GM03348 (cell line): ENCODE data around the gene NBEAL1.
A peak's percentile ranks its signal among the peaks of the same experiment; 100 is the strongest.
"Not testable (repeated sequence)": the region's sequence is repeated elsewhere in the genome, so short reads cannot be mapped to it uniquely, and the experiment has no call there.

ENCODE experiments used
- DNase-seq: peaks from one replicate; pipeline ENCODE4 v3.0.0; 2012; ENCODE audit warnings: low spot score

NBEAL1 gene

DNA sequence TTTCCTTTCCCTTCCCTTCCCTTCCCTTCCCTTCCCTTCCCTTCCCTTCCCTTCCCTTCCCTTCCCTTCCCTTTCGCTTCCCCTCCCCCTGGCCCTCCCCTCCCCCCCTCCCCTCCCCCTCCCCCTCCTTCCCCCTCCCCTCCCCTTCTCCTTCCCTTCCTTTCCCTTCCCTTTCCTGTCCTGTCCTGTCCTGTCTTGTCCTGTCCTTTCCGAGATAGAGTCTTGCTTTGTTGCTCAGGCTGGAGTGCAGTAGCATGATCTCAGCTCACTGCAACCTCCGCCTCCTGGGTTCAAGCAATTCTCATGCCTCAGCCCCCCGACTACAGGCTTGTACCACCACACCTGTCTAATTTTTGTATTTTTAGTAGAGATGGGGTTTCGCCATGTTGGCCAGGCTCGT is 24.5 kb downstream of the NBEAL1 start:
- not testable (repeated sequence) for DNase-seq

DNA sequence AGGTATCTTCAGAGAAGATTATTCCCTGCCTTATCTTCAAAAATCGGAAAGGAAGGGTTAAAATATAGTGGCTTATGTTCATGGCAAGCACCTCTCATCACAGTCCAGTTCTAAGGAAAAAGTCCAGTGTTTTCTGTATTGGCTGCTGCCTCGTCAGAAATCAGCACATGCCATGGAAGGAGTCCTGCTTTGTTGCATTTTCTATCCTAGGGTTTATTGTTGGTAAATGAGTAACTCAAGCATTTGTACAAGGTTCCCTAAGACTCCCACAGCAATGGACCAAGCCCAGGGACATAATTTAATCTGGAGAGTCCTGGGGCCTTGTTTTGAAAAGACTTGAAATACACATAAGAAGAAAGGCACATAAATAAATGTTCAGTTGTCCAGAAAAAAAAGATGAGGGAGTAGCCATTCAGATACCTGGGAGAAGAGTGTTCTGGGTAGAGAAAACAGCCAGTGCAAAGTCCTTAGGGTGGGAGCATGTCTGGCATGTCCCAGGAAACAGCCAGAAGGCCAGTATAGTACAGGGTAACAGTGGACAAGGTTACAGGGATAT is 26.4 kb downstream of the NBEAL1 start:
- DNase-seq, result no peak

DNA sequence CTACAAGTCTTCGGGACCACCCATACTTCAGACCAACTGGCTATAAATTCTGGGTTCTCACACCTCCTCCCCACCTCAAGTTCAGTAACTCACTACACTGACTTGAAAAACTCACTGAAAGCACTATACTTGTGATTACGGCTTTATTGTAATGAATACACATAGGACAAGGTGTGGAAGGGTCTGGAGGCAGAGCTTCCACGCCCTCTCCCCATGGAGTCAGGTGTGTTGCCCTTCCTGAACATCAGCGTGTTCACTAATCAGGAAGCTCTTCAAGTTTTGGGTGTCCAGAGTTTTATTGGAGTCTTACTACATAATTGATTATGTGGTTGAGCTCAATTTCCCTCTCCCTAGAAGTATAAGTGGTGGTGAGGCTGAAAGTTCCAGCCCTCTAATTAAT is 27.5 kb downstream of the NBEAL1 start:
- DNase-seq, result no peak

DNA sequence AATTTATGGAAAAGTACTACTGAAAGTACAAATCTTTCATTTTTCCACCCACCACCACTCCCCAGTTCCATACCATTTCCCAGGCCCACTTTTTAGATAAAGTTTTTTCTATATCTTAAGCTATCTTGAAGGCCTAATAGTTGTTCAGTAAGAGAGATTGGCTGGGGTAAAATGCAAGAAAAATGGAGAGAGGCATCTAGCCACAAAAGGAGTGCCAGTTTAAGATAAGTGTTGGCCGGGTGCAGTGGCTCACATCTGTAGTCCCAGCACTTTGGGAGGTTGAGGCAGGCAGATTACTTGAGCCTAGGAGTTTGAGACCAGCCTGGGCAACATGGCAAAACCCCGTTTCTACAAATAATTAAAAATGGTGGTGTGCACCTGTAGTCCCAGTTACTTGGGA is 28.6 kb downstream of the NBEAL1 start:
- DNase-seq, result no peak

DNA sequence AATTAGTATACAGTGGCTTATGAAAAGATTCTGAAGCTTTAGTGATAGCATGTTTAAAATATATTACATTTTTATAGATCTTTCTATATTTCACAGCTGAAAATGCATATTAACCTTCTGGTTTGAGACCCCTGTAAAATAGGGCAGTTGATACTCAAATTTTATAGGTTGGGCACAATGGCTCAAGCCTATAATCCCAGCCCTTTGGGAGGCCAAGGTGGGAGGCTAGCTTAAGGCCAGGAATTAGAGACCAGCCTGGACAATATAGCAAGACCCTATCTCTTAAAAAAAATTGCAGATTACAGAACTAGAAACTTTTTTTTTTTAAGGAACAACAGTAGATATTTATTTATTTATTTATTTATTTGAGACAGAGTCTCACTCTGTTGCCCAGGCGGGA is 31.2 kb downstream of the NBEAL1 start:
- no peak for DNase-seq

DNA sequence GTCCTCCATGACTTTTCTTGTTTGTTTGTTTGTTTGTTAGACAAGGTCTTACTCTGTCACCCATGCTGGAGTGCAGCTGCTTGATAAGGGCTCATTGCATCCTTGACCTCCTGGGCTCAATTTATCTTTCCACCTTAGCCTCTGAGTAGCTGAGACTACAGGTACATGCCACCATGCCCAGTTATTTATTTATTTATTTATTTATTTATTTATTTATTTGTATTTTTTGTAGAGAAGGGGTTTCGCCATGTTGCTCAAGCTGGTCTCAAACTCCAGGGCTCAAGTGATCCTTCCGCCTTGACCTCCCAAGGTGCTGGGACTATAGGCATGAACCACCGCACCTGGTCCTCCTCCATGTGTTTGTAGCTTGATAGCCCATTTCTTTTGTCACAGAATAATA is 37.9 kb downstream of the NBEAL1 start:
- DNase-seq, result no peak

DNA sequence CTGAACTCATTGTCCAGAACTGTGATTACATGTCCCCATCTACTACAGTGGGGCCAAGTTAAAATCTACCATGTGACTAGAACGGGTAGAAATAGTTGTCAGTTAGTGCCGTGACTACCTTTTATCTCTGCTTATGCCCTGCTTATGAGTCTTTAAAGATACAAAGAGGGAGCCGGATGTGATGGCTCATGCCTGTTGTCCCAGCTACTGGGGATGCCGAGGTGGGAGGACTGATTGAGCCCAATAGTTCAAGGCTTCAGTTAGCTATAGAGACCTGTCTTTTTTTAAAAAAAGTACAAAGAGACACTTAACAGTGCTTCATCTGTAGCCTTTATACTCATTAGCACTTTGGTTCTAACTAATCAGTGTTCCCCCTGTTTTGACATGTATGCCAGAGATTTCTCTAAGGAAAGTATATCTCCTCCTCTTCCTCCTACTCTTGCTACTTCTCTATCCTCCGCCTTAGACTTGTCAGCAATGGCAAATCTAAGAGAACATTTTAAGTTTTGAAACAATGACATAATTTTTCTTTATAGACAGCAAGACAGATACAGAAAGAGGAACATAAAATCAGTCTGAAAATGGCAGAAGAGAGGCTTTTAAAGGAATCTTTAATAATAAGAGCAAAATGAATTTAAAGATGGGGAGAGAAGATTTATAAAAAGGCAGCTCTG is 45.0 kb downstream of the NBEAL1 start:
- no peak for DNase-seq

DNA sequence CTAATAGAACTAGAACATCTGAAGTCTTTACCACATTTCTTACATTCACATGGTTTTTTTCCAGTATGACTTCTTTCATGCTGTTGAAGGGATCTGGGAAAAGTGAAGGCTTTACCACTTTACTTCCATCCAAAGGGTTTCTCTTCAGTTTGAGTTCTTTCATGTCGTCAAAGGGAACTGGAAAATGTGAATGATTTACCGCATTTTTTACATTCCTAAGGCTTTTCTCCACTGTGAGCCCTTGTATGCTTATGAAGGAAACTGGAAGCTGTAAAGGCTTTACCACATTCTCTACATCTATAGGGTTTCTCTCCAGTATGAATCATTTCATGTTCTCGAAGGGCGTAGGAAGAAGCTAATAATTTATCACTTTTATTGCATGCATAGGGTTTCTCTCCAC is 46.7 kb downstream of the NBEAL1 start:
- no peak for DNase-seq

DNA sequence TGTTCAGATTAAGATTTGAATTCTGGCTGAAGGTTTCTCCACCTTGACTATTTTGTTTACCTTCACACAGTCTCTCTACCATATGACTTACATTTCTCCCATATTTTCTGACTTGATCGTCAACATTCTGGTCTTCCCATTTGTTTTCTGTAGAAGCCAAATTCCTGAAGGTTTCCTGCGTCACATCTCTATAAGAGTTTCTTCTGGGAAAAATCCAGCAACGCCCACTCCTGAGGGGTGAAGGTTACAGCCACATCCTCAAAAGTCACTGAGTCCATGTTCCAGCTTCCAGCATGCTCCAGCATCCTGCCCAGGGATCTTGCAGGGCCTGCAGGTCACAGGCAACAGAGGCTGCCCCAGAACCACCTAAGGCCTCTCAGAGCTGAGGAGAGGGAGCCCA is 47.5 kb downstream of the NBEAL1 start:
- no peak for DNase-seq

DNA sequence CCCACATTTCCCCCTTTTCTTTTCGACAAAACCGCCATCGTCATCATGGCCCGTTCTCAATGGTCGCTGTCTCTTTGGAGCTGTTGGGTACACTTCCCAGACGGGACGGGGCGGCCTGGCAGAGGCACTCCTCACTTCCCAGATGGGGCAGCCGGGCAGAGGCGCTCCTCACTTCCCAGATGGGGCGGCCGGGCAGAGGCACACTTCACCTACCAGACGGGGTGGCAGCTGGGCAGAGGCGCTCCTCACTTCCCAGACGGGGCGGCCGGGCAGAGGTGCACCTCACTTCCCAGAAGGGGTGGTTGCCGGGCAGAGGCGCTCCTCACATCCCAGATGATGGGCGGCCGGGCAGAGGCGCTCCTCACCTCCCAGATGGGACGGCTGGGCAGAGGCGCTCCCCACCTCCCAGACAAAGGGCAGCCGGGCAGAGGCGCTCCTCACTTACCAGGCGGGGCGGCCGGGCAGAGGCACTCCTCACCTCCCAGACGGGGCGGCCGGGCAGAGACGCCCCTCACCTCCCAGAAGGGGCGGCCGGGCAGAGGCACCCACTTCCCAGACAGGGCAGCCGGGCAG is 51.9 kb downstream of the NBEAL1 start:
- not testable (repeated sequence) for DNase-seq

DNA sequence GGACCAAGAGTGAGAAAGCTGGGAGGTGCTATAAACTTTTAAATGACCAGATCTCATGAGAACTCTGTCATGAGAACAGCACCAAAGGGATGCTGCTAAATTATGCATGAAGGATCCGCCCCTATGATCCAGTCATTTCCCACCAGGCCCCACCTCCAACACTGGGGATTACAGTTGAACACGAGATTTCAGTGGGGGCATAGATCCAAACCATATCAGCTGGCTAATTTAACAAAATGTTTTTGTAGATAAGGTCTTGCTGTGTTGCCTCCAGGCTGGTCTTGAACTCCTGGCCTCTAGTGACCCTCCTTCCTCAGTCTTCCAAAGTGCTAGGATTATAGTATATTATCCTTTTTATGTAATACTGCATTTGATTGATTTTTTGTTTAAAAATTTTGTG is 56.0 kb downstream of the NBEAL1 start:
- no peak for DNase-seq

DNA sequence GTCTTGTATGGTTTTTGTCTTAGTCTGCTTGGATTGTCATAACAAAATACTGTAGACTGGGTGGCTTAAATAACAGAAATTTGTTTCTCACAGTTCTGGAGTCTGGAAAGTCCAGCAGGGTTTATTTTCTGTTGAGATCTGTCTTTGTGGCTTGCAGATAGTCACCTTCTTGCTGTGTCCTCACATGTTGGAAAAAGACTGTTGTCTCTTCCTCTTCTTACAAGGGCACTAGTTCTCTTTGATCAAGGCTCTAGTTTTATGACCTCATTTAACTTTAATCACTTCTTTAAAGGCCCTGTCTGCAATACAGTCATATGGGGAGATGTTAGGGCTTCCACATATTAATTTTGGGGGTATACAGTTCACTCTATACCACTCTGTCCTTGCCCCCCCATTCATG is 56.5 kb downstream of the NBEAL1 start:
- no peak for DNase-seq

DNA sequence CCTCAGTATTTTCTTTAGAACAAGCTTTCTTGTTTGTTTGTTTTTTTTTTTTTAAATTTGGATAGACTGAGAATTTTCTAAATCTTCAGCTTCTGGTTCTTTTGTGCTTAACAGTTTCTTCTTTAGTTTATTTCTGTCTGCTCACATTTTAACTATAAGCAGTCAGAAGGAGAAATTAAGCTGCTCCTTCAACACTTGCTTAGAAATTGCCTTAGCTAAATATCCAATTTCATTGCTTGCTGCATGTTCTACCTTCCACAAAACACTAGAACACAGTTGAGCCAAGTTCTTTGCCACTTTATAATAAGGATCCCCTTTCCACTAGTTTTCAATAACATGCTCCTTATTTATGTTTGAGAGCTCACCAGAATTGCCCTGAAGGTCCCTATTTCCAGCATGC is 57.7 kb downstream of the NBEAL1 start:
- no peak for DNase-seq

DNA sequence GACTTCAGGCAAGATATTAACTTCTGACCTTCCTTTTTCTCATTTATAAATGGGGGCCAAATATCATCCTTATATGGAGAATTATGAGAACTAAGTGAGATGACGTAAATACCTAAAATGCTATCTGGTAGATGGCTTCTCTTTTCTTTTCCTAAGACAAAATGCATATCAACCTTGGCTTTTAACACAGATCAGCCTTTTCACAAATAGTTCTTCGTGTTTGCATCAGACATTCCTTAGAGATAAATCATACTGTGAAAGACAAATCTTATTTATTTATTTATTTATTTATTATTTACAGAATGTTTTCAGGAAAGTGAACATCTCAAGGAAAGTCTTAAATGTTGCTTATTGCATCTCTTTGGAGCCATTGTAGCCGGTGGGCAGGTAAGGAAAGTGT is 62.8 kb downstream of the NBEAL1 start:
- peak; percentile 22 for DNase-seq

DNA sequence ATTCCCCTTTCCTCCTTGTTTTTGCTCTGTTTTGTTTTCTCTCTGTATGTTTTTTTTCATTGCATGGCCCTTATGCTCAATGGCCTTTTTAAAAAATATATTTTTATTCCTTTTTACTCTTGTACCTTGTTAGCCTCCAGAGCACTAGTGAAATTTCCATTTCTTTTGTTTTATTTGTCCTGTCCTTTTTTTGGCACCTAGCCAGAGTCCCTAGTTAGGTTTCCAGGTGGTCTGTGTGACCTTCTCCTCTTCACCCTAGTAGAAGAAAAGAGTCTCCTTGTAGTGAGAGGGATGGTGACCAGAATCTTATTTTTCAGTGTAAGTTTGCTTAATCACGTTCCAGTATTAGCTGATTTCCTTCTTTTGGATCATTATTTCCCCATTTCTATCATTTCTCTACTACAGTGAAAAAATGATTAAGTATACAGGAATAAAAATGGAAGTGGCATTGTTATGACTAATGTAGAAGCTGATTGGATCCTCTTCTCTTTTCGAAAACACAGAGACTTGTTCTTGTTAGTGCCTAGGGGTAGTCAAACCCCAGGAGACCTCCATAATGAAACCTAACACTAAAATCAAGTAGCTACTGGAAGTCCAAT is 65.9 kb downstream of the NBEAL1 start:
- no peak for DNase-seq

DNA sequence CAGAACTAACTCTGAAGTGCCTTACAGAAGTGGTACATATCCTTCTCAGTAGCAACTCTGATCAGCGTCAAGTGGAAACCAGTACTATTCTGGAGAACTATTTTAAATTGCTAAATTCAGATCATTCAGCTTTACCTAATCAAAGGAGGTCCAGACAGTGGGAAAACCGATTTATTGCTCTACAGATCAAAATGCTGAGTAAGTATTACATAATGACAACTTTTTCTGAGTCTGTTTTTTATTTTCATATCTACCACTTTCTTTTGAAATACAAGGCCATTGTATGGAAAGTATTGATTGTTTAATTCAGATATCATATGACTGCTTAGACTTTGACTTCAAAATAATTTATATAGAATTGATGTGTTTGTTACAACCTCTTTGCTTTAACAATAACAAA is 68.7 kb downstream of the NBEAL1 start:
- DNase-seq, result no peak

DNA sequence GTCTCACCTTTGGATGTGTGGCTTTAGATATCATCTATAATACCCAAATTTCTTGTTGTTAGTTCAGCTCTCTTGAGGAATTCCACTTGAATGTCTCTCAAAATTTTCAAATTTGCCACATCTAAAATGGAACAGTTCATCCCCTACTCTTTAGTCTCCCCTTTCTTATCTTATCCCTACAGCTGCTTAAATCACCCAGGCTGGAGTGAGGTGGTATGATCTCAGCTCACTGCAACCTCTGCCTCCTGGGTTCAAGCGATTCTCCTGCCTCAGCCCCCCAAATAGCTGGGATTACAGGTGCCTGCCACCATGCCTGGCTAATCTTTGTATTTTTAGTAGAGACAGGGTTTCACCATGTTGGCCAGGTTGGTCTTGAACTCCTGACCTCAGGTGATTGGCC is 71.7 kb downstream of the NBEAL1 start:
- not testable (repeated sequence) for DNase-seq

DNA sequence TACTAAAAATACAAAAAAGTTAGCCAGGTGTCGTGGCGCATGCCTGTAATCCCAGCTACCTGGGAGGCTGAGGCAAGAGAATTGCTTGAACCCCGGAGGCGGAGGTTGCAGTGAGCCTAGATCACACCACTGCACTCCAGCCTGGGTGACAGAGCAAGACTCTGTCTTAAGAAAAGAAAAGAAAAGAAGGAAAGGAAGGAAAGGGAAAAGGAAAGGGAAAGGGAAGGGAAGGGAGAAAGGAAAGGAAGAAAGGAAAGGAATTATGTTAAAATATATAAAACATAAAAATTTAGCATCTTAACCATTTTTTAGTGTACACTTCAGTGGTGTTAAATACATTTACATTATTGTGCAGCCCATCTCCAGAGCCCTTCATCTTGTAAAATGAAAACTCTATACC is 76.0 kb downstream of the NBEAL1 start:
- DNase-seq, result not testable (repeated sequence)

DNA sequence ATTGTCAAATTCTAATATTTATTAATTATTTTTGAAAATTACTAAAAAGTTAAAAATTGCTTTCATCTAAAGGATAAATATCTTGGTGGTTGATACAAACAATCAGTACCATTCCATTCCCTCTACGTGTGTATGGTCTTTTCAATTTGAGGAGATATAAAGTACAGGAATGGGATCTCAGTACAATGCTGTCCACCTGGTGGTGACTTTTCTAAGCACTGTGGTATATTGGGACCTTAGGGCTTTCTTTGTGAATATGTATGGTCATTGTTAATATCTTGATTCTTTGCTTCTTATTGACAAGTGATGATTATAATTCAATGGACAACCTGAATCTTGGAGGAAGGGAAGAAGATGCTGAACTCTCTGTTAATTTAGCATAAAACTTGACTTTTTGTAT is 83.1 kb downstream of the NBEAL1 start:
- no peak for DNase-seq

DNA sequence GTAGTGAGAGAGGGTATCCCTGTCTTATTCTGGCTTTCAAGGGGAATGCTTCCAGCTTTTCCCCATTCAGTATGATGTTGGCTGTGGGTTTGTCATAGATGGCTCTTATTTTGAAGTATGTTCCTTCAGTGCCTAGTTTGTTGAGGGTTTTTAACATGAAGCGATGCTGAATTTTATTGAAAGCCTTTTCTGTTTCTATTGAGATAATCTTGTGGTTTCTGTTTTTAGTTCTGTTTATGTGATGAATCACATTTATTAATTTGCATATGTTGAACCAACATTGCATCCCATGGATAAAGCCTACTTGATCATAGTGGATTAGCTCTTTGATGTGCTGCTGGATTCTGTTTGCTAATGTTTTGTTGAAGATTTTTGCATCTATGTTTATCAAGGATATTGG is 87.7 kb downstream of the NBEAL1 start:
- not testable (repeated sequence) for DNase-seq

DNA sequence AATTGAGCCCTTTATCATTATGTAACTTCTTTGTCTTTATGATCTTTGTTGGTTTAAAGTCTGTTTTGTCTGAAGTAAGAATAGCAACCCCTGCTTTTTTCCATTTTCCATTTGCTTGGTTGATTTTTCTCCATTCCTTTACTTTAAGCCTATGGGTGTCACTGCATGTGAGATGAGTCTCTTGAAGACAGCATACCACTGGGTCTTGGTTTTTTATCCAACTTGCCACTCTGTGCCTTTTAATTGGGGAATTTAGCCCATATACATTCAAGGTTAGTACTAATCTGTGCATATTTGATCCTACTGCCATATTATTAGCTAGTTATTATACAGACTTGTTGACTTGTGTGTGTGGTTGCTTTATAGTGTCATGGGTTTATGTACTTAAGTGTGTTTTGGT is 89.6 kb downstream of the NBEAL1 start:
- no peak for DNase-seq

DNA sequence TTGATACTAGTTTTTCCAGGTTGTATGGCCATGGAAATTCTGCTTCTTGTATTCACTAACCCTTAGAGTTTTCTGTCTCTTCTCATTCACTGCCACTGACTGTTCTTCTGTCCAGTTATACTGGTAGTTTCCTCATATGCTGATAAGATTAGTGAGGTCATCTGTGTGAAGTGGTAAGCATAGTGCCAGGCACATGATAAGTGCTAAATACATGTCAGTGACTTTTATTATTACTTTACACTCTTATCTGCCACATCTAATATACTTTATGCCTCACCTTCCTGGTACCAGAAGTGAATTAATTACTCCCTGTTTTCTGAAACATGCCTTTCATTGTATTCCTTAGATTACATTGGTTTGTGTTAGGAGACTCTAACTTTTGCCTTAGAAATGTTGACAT is 91.3 kb downstream of the NBEAL1 start:
- DNase-seq, result no peak

DNA sequence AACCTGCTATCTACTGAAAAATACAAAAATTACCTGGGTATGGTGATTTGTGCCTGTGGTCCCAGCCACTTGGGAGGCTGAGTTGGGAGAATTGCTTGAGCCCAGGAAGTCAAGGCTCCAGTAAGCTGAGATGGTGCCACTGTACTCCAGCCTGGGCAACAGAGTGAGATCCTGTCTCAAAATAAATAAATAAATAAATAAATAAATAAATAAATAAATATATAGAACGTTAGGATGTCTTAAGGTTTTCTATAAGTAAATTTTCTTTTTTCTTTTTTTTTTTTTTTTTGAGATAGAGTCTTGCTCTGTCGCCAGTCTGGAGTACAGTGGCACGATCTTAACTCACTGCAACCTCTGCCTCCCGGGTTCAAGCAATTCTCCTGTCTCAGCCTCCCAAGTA is 95.8 kb downstream of the NBEAL1 start:
- DNase-seq, result not testable (repeated sequence)

DNA sequence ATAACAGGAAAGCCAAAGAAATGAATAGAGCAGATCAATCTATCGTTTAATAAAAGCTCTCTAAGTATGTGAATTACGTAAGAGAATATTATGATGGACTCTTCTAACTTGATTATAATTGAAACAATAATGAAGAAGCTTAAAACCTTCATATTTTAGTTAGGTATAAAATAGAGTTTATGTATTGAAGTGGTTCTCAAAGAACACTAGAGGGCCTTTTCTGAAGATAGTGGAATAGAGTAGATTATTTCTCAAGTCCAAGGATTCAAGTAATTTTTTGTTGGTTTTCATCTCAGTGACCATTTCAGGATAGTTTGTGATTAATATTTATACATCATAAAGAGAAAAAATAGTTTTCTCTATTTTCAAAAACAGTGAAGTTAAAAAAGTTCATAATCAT is 97.7 kb downstream of the NBEAL1 start:
- no peak for DNase-seq
